Measurements from ENCODE around the gene DHDH.

GRCh38 chr19:48896191-48896720 lies 37.2 kb upstream of the DHDH start:
- TF ChIP-seq POLR2AphosphoS5 (IDR thresholded peaks at IDR 0.05) (peak in 1 of 2 donors; percentile 27), CTCF (IDR thresholded peaks at IDR 0.05) (no peak), POLR2A (IDR thresholded peaks at IDR 0.05; ENCODE audit: low read depth) (no peak)

All from esophagus muscularis mucosa (tissue), 3 donors.